Neural progenitor cell (in vitro differentiated cells): ENCODE data around the gene EPHA4. TPM values are rescaled to one million over a fixed set of nuclear protein-coding genes. Genes with fewer than 3 reads are reported as not detected.

Experiments
- DNase-seq: peaks from one replicate; pipeline ENCODE4 v3.0.0-alpha.2; 2016; ENCODE audit warnings: low spot score
- H2AFZ ChIP-seq: fragments of 200-600 bp; sonication (generic); replicated peaks from 2 replicates; pipeline ENCODE4 v1.6.1; 2016; ENCODE audit warnings: antibody characterized with exemption
- H3F3A ChIP-seq: fragments of 200-600 bp; sonication (generic); 2 replicates; pipeline ENCODE4 v1.6.1; 2016; ENCODE audit warnings: antibody characterized with exemption, low read depth
- H3K27ac ChIP-seq: fragments of 200-600 bp; sonication (generic); 2 replicates; pipeline ENCODE4 v1.5.1; 2016; ENCODE audit warnings: mild to moderate bottlenecking
- H3K27me3 ChIP-seq: fragments of 200-600 bp; sonication (generic); 2 replicates; pipeline ENCODE4 v1.6.1; 2016; ENCODE audit warnings: mild to moderate bottlenecking, moderate library complexity
- H3K36me3 ChIP-seq: fragments of 200-600 bp; sonication (generic); 2 replicates; pipeline ENCODE4 v1.5.1; 2016
- H3K4me1 ChIP-seq: fragments of 200-600 bp; sonication (generic); 2 replicates; pipeline ENCODE4 v1.6.1; 2016; ENCODE audit warnings: mixed run types
- H3K4me2 ChIP-seq: fragments of 200-600 bp; sonication (generic); 2 replicates; pipeline ENCODE4 v1.6.1; 2016
- H3K4me3 ChIP-seq: fragments of 200-600 bp; sonication (generic); 2 replicates; pipeline ENCODE4 v1.5.1; 2016
- H3K79me2 ChIP-seq: fragments of 200-600 bp; sonication (generic); 2 replicates; pipeline ENCODE4 v1.6.1; 2016; ENCODE audit warnings: low read depth
- H3K9ac ChIP-seq: fragments of 200-600 bp; sonication (generic); 2 replicates; pipeline ENCODE4 v1.6.1; 2016
- H3K9me3 ChIP-seq: fragments of 200-600 bp; sonication (generic); 2 replicates; pipeline ENCODE4 v1.5.1; 2016; ENCODE audit warnings: low read depth
- H4K20me1 ChIP-seq: fragments of 200-600 bp; sonication (generic); 2 replicates; pipeline ENCODE4 v1.6.1; 2016; ENCODE audit warnings: low read depth
- H3K27ac Mint-ChIP-seq: 3 replicates; pipeline ENCODE4 v1.8.0; 2021; ENCODE audit warnings: mixed read lengths
- H3K27me3 Mint-ChIP-seq: 2 replicates; pipeline ENCODE4 v1.8.0; 2022; ENCODE audit warnings: low read depth, mild to moderate bottlenecking, inconsistent platforms, moderate library complexity, mixed read lengths; ENCODE audit not compliant: insufficient read depth
- H3K36me3 Mint-ChIP-seq: 3 replicates; pipeline ENCODE4 v1.8.0; 2021; ENCODE audit warnings: mixed read lengths
- H3K4me1 Mint-ChIP-seq: 3 replicates; pipeline ENCODE4 v1.8.0; 2021; ENCODE audit warnings: mixed read lengths
- H3K4me3 Mint-ChIP-seq: 3 replicates; pipeline ENCODE4 v1.8.0; 2021; ENCODE audit warnings: mild to moderate bottlenecking, moderate library complexity, mixed read lengths
- H3K9me3 Mint-ChIP-seq: 3 replicates; pipeline ENCODE4 v1.8.0; 2020; ENCODE audit warnings: mixed read lengths
- CTCF ChIP-seq: fragments of 200-600 bp; sonication (generic); IDR thresholded peaks from 2 replicates; pipeline ENCODE4 v1.5.1; 2017; ENCODE audit warnings: antibody characterized with exemption, mild to moderate bottlenecking
- EZH2 ChIP-seq: fragments of 200-600 bp; sonication (generic); IDR thresholded peaks from 2 replicates; pipeline ENCODE4 v1.6.1; 2017; ENCODE audit warnings: antibody characterized with exemption, mild to moderate bottlenecking, moderate library complexity
- EZH2phosphoT487 ChIP-seq: fragments of 200-600 bp; sonication (generic); IDR thresholded peaks from 2 replicates; pipeline ENCODE4 v1.6.1; 2017; ENCODE audit warnings: antibody characterized with exemption
- total RNA-seq: library from RNA; depleted of rRNA; stranded (reverse); fragments of >200 nt; gene quantifications from 2 replicates; pipeline ENCODE4 v1.2.3, GENCODE V29; 2015; ENCODE audit warnings: low replicate concordance

The EPHA4 gene
- total RNA-seq, 1 donor from 2014 or later, result 323 TPM

DNA sequence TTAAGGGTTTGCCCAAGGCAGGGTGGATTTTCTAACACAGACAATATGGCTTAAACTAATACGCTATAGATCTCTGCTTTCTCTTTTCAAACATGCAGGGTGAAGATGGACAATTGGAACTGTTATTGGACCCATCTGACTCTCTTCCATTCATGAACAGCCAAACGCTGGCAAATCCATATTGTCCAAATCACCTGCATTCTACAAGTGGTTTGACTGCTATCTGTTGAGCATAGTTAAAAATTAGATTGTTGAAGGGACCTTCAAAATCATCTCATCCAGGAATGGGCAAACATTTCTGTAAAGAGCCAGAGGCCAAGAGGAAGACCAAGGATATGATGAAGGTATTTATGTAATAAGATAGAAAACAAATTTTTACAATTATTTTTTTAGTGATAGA, 65.6 kb downstream of the EPHA4 start:
- peaks cover 100% of the 10 kb centered on the region for H3K79me2 ChIP-seq
- H3K9me3 Mint-ChIP-seq, result no peaks in the 10 kb centered on the region

DNA sequence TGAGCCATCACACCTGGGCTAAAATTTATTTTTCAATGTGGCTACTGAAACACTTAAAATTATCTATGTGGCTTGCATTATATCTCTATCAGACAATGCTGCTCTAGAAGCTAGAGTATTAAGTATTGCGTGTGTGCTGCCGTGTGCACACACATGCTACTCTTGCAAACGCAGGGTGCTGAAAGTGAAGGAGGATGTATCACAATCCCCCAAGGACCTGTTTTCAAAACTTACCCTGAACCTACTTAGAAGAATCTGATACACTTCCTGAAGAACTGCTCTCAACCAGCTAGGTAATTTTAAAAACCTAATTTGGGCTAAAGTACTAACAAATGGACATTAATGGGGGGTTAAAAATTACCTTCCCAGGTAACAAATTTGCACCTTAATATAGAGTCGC, 66.5 kb downstream of the EPHA4 start:
- H3K4me2 ChIP-seq, result no peak overlapping the region
- peaks cover 100% of the 10 kb centered on the region for H4K20me1 ChIP-seq
- no peak overlapping the region for H3K9ac ChIP-seq
- peaks cover 44% of the 10 kb centered on the region for H3K4me1 ChIP-seq
- DNase-seq, result no peak
- no peak overlapping the region for H3K4me3 Mint-ChIP-seq
- H3K4me3 ChIP-seq, result no peak overlapping the region
- no peak overlapping the region for H3K27ac ChIP-seq
- peaks cover 6% of the 10 kb centered on the region for H3K36me3 ChIP-seq
- H3K4me1 Mint-ChIP-seq, result peaks cover 29% of the 10 kb centered on the region
- no peak overlapping the region for H2AFZ ChIP-seq
- H3K27me3 ChIP-seq, result no peaks in the 10 kb centered on the region
- peaks cover 100% of the 10 kb centered on the region for H3K79me2 ChIP-seq
- H3F3A ChIP-seq, result peaks cover 40% of the 10 kb centered on the region
- H3K9me3 Mint-ChIP-seq, result no peaks in the 10 kb centered on the region
- no peaks in the 10 kb centered on the region for H3K9me3 ChIP-seq
- H3K27me3 Mint-ChIP-seq, result no peaks in the 10 kb centered on the region
- no peak overlapping the region for H3K27ac Mint-ChIP-seq
- H3K36me3 Mint-ChIP-seq, result peaks cover 11% of the 10 kb centered on the region
- no peak for TF ChIP-seq EZH2phosphoT487
- TF ChIP-seq CTCF, result no peak
- TF ChIP-seq EZH2, result no peak

More for the DNA sequence above, 65.6 kb downstream of the EPHA4 start:
- peak overlapping the region; percentile 47 for H3K27ac ChIP-seq
- H4K20me1 ChIP-seq, result peaks cover 100% of the 10 kb centered on the region
- no peaks in the 10 kb centered on the region for H3K27me3 ChIP-seq
- H3K4me3 ChIP-seq, result no peak overlapping the region
- Mint-ChIP-seq H3K36me3 (peaks cover 7% of the 10 kb centered on the region), H3K27me3 (no peaks in the 10 kb centered on the region), H3K4me3 (no peak overlapping the region), H3K27ac (no peak overlapping the region), H3K4me1 (peaks cover 25% of the 10 kb centered on the region)
- no peak for TF ChIP-seq EZH2phosphoT487
- no peak for TF ChIP-seq CTCF
- no peak for TF ChIP-seq EZH2
- H3K4me1 ChIP-seq, result peaks cover 46% of the 10 kb centered on the region
- DNase-seq, result no peak
- peaks cover 7% of the 10 kb centered on the region for H3K36me3 ChIP-seq
- H3K9ac ChIP-seq, result no peak overlapping the region
- no peaks in the 10 kb centered on the region for H3K9me3 ChIP-seq
- no peak overlapping the region for H2AFZ ChIP-seq
- H3K4me2 ChIP-seq, result no peak overlapping the region
- peaks cover 32% of the 10 kb centered on the region for H3F3A ChIP-seq

- Histone ChIP-seq H3F3A (peaks cover 41% of the 10 kb centered on the region), H3K9me3 (no peaks in the 10 kb centered on the region), H3K4me3 (no peak overlapping the region), H4K20me1 (peaks cover 100% of the 10 kb centered on the region), H3K36me3 (no peaks in the 10 kb centered on the region), H3K4me2 (peak overlapping the region; percentile 1), H2AFZ (no peak overlapping the region), H3K27ac (no peak overlapping the region), H3K9ac (no peak overlapping the region), H3K27me3 (no peaks in the 10 kb centered on the region), H3K79me2 (peaks cover 100% of the 10 kb centered on the region), H3K4me1 (peaks cover 44% of the 10 kb centered on the region)
- Mint-ChIP-seq H3K27ac (no peak overlapping the region), H3K9me3 (no peaks in the 10 kb centered on the region), H3K4me1 (peaks cover 29% of the 10 kb centered on the region), H3K36me3 (peaks cover 18% of the 10 kb centered on the region), H3K27me3 (no peaks in the 10 kb centered on the region), H3K4me3 (no peak overlapping the region)
- TF ChIP-seq EZH2phosphoT487 (no peak), CTCF (no peak), EZH2 (no peak)
- DNase-seq, result no peak
Observed at GRCh38 chr2:221504905-221505304, 67.2 kb downstream of the EPHA4 start.
